IMR-90 (cell line): Measurements from ENCODE around the gene MPRIP. TPM values are rescaled to one million over a fixed set of nuclear protein-coding genes. Genes with fewer than 3 reads are reported as not detected.

Experiments
- ATAC-seq: fragments of 200-7000 bp; cut with Tn5 transposase; 2 replicates; pipeline ENCODE4 v1.9.1; 2020; ENCODE audit warnings: low read depth, mild to moderate bottlenecking, moderate library complexity
- BruUV-seq: library from RNA; stranded (reverse); fragments of 400-500 nt; replicated peaks from 2 replicates; lab custom pipeline; 2021; lab: Mats Ljungman, UMichigan
- CTCF ChIA-PET: fragments of 300-600 bp; formaldehyde crosslinking; extraction: SDS; loops from one replicate; lab custom pipeline; 2021; ENCODE audit warnings: antibody characterized with exemption; lab: Yijun Ruan, JAX
- POLR2A ChIA-PET: fragments of 300-600 bp; sonication (Branson Sonifier 250); formaldehyde crosslinking; loops from one replicate; lab custom pipeline; 2022; ENCODE audit warnings: antibody characterized with exemption; ENCODE audit not compliant: unreplicated experiment; lab: Charles Lee
- DNase-seq: peaks from one replicate; pipeline ENCODE4 v3.0.0; 2013
- H2AFZ ChIP-seq: replicated peaks from 2 replicates; pipeline ENCODE3; 2013; ENCODE audit warnings: low read length, mild to moderate bottlenecking; ENCODE audit not compliant: poor library complexity
- H2AK5ac ChIP-seq: 2 replicates; pipeline ENCODE4 v1.6.1; 2013; ENCODE audit warnings: low read depth, low read length, inconsistent platforms
- H2AK9ac ChIP-seq: replicated peaks from 2 replicates; pipeline ENCODE3; 2013; ENCODE audit warnings: mild to moderate bottlenecking, low read depth, low read length, moderate library complexity; ENCODE audit not compliant: poor library complexity
- H2BK120ac ChIP-seq: 2 replicates; pipeline ENCODE4 v1.6.1; 2013; ENCODE audit warnings: low read depth, low read length, inconsistent platforms
- H2BK15ac ChIP-seq: 3 replicates; pipeline ENCODE4 v1.6.1; 2013; ENCODE audit warnings: low read depth, low read length, inconsistent platforms
- H2BK20ac ChIP-seq: 2 replicates; pipeline ENCODE4 v1.6.1; 2013; ENCODE audit warnings: low read depth, mild to moderate bottlenecking, inconsistent platforms, low read length, moderate library complexity
- H2BK5ac ChIP-seq: 2 replicates; pipeline ENCODE4 v1.6.1; 2013; ENCODE audit warnings: mild to moderate bottlenecking, low read depth, low read length, inconsistent platforms; ENCODE audit not compliant: poor library complexity, severe bottlenecking
- H3K14ac ChIP-seq: replicated peaks from 2 replicates; pipeline ENCODE4 v1.6.1; 2013; ENCODE audit warnings: low read depth, low read length, inconsistent platforms
- H3K18ac ChIP-seq: 2 replicates; pipeline ENCODE4 v1.6.1; 2013; ENCODE audit warnings: low read depth, low read length, control low read depth
- H3K23ac ChIP-seq: 2 replicates; pipeline ENCODE4 v1.6.1; 2013; ENCODE audit warnings: low read depth, low read length, inconsistent platforms
- H3K27ac ChIP-seq: 2 replicates; pipeline ENCODE4 v1.5.1; 2013; ENCODE audit warnings: mild to moderate bottlenecking, control low read depth, low read length; ENCODE audit not compliant: insufficient read depth
- H3K27me3 ChIP-seq: 2 replicates; pipeline ENCODE4 v1.6.1; 2013; ENCODE audit warnings: low read length; ENCODE audit not compliant: control insufficient read depth, insufficient read depth
- H3K36me3 ChIP-seq: 2 replicates; pipeline ENCODE4 v1.6.1; 2013; ENCODE audit warnings: low read length, mixed read lengths; ENCODE audit not compliant: control insufficient read depth, insufficient read depth
- H3K4ac ChIP-seq: 2 replicates; pipeline ENCODE4 v1.6.1; 2013; ENCODE audit warnings: low read depth, low read length, inconsistent platforms
- H3K4me1 ChIP-seq: 2 replicates; pipeline ENCODE4 v1.6.1; 2013; ENCODE audit warnings: low read length, mixed read lengths; ENCODE audit not compliant: control insufficient read depth, insufficient read depth
- H3K4me2 ChIP-seq: 2 replicates; pipeline ENCODE4 v1.6.1; 2013; ENCODE audit warnings: low read depth, mild to moderate bottlenecking, control low read depth, low read length, moderate library complexity
- H3K4me3 ChIP-seq: 2 replicates; pipeline ENCODE4 v1.5.1; 2013; ENCODE audit warnings: low read depth, mild to moderate bottlenecking, control low read depth, low read length, moderate library complexity; ENCODE audit not compliant: insufficient read depth
- H3K56ac ChIP-seq: 2 replicates; pipeline ENCODE4 v1.6.1; 2013; ENCODE audit warnings: low read length, inconsistent platforms; ENCODE audit not compliant: insufficient read depth; ENCODE audit errors: extremely low read depth
- H3K79me1 ChIP-seq, 2 experiments: 2 replicates each; pipeline ENCODE4 v1.6.1; 2013; ENCODE audit warnings: low read length in 2 of 2, inconsistent platforms in 1 of 2, low read depth in 1 of 2
- H3K9ac ChIP-seq: 2 replicates; pipeline ENCODE4 v1.6.1; 2013; ENCODE audit warnings: low read depth, low read length, control low read depth
- H3K9me1 ChIP-seq: 2 replicates; pipeline ENCODE4 v1.6.1; 2013; ENCODE audit warnings: low read length, inconsistent platforms; ENCODE audit not compliant: insufficient read depth
- H3K9me3 ChIP-seq: 2 replicates; pipeline ENCODE4 v1.6.1; 2013; ENCODE audit warnings: low read length; ENCODE audit not compliant: control insufficient read depth, insufficient read depth
- H4K20me1 ChIP-seq: 2 replicates; pipeline ENCODE4 v1.6.1; 2013; ENCODE audit warnings: low read length, inconsistent platforms; ENCODE audit not compliant: insufficient read depth
- H4K5ac ChIP-seq: 2 replicates; pipeline ENCODE4 v1.6.1; 2013; ENCODE audit warnings: mild to moderate bottlenecking, low read depth, low read length, control low read depth
- H4K8ac ChIP-seq, 2 experiments: 2 replicates each; pipeline ENCODE4 v1.6.1; 2013; ENCODE audit warnings: low read depth in 2 of 2, low read length in 2 of 2, control low read depth in 1 of 2, inconsistent platforms in 1 of 2
- H4K91ac ChIP-seq: 2 replicates; pipeline ENCODE4 v1.6.1; 2013; ENCODE audit warnings: low read depth, low read length, inconsistent platforms; ENCODE audit not compliant: insufficient read depth
- BHLHE40 ChIP-seq: fragments of 150-350 bp; IDR thresholded peaks from 2 replicates; pipeline ENCODE4 v1.6.1; 2016; ENCODE audit warnings: mild to moderate bottlenecking, low read depth, low read length
- CEBPB ChIP-seq: IDR thresholded peaks from 2 replicates; pipeline ENCODE4 v1.6.1; 2012; ENCODE audit warnings: low read depth, low read length, improper control_type of control experiment
- CHD1 ChIP-seq: IDR thresholded peaks from 2 replicates; pipeline ENCODE4 v1.6.1; 2012; ENCODE audit warnings: low read depth, low read length, improper control_type of control experiment
- CTCF ChIP-seq: conservative IDR thresholded peaks from 2 replicates; pipeline ENCODE4 v1.5.1; 2012; ENCODE audit warnings: mild to moderate bottlenecking, low read depth, low read length, improper control_type of control experiment
- FOS ChIP-seq: fragments of 150-350 bp; IDR thresholded peaks from 2 replicates; pipeline ENCODE4 v1.6.1; 2016; ENCODE audit warnings: low read depth, low read length
- MAFK ChIP-seq: IDR thresholded peaks from 2 replicates; pipeline ENCODE4 v1.6.1; 2012; ENCODE audit warnings: low read depth, low read length, improper control_type of control experiment
- MAZ ChIP-seq: IDR thresholded peaks from 2 replicates; pipeline ENCODE4 v1.6.1; 2012; ENCODE audit warnings: low read depth, mild to moderate bottlenecking, low read length, improper control_type of control experiment, moderate library complexity, borderline replicate concordance
- MXI1 ChIP-seq: IDR thresholded peaks from 2 replicates; pipeline ENCODE4 v1.6.1; 2012; ENCODE audit warnings: low read depth, mild to moderate bottlenecking, low read length, moderate library complexity, borderline replicate concordance
- NFE2L2 ChIP-seq: fragments of 150-350 bp; IDR thresholded peaks from 2 replicates; pipeline ENCODE4 v1.6.1; 2016; ENCODE audit warnings: low read depth, mild to moderate bottlenecking, low read length
- POLR2A ChIP-seq: IDR thresholded peaks from 2 replicates; pipeline ENCODE4 v1.6.1; 2012; ENCODE audit warnings: mild to moderate bottlenecking, low read depth, low read length
- RAD21 ChIP-seq: IDR thresholded peaks from 2 replicates; pipeline ENCODE4 v1.6.1; 2012; ENCODE audit warnings: low read length, improper control_type of control experiment
- RCOR1 ChIP-seq: IDR thresholded peaks from 2 replicates; pipeline ENCODE4 v1.6.1; 2012; ENCODE audit warnings: mild to moderate bottlenecking, low read length, improper control_type of control experiment; ENCODE audit not compliant: insufficient replicate concordance
- RFX5 ChIP-seq: IDR thresholded peaks from 2 replicates; pipeline ENCODE4 v1.8.0; 2012; ENCODE audit warnings: low read depth, mild to moderate bottlenecking, low read length, moderate library complexity
- SMC3 ChIP-seq: fragments of 150-350 bp; IDR thresholded peaks from 2 replicates; pipeline ENCODE4 v1.6.1; 2016; ENCODE audit warnings: low read depth, mild to moderate bottlenecking, antibody characterized with exemption, low read length, moderate library complexity
- WGBS, 2 experiments: methylation state at CpG; one replicate each; pipeline versions ENCODE4 v1.1.5 to v1.1.7; 2013; ENCODE audit warnings: missing lambda C conversion rate in 2 of 2; ENCODE audit not compliant: insufficient read length in 1 of 2; ENCODE audit errors: extremely low coverage in 2 of 2; 5-methylcytosine and 5-hydroxymethylcytosine counted together
- dilution Hi-C: fragments of 300-500 bp; cut with HindIII; formaldehyde crosslinking; loops from one replicate; pipeline ENCODE4 v1.14.3; 2018; ENCODE audit warnings: low sequenced_read_pairs; ENCODE audit not compliant: unreplicated experiment
- in situ Hi-C: fragments of 300-500 bp; cut with MboI; formaldehyde crosslinking; loops from 3 replicates; pipeline ENCODE4 v1.14.3; 2019; ENCODE audit warnings: low sequenced_read_pairs, inconsistent platforms, mixed read lengths
- intact Hi-C: fragments of 100-400 bp; cut with micrococcal nuclease; formaldehyde crosslinking; loops from 2 replicates; pipeline ENCODE4 v1.10.0; 2022
- polyA plus RNA-seq, 3 experiments: library from polyadenylated mRNA; depleted of rRNA; stranded (reverse); fragments of >200 nt; gene quantifications; 2 replicates each; pipeline ENCODE4 v1.2.3, GENCODE V29; 2012; ENCODE audit warnings: low replicate concordance in 1 of 3
- total RNA-seq: library from RNA; depleted of rRNA; stranded (reverse); fragments of >200 nt; gene quantifications from 2 replicates; pipeline ENCODE4 v1.2.3, GENCODE V29; 2012
- TF ChIP-seq, protein P1 (sequence below): fragments of 150-350 bp; IDR thresholded peaks from 2 replicates; pipeline ENCODE4 v1.6.1; 2017; ENCODE audit warnings: mild to moderate bottlenecking, antibody characterized with exemption, low read length, low read depth
- TF ChIP-seq, protein P2 (sequence below): fragments of 150-350 bp; IDR thresholded peaks from 2 replicates; pipeline ENCODE4 v1.6.1; 2016; ENCODE audit warnings: low read depth, mild to moderate bottlenecking, low read length, moderate library complexity, borderline replicate concordance

The MPRIP gene
- total and polyA plus RNA-seq, 2 of the 4 experiments (the other 2 are of a cell fraction): 111 to 149 TPM

DNA sequence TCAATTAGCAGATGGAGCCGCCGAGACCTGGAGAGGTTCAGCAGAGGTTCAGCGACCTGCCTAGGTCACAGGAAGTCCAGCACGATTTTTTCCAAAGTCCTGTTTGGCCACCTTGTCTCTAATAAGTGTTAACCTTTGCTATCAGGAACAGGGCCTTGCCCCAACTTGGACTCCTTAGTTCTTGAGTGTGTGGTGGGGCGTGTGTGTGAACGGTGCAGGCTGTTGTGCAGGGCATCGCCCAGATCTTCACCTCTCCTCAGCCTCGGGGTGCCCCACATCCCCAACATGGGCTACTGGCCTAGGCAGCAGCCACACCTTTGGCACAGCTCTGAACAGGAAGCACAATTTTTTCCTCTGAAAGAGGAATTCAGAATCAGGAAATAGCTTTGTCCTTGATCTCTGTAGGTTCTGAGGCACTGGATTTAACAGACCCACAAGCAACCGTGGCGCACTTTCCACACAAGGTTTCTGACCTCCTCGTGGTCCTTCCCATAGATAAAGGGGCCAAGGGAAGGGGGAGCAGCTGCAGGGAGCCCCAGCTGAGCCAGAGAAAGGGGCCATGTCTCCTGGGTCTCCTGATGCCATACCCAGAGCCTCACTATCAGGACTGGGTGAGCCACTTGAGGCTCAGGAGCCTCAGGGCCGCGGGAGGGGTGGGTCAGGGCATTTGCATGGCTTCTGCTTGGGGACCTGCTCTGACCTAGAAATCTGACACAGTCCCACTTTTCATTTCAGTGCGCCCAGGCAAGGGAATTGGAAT lies 10.4 kb downstream of the MPRIP start:
- Histone ChIP-seq H3K4ac (no peak overlapping the region), H3K23ac (no peak overlapping the region), H2BK5ac (no peak overlapping the region), H3K56ac (no peak overlapping the region), H3K4me3 (no peak overlapping the region), H3K36me3 (peaks cover 5% of the 10 kb centered on the region), H4K5ac (no peak overlapping the region), H3K9ac (no peak overlapping the region), H4K20me1 (peaks cover 96% of the 10 kb centered on the region), H3K79me1 (peaks cover 16 to 94% of the 10 kb centered on the region in 2 experiments), H2BK15ac (no peak overlapping the region), H3K14ac (no peak overlapping the region; the same call in 1 of the 2 replicates), H2AK9ac (no peak overlapping the region), H3K27me3 (no peaks in the 10 kb centered on the region), H2AK5ac (no peak overlapping the region), H3K9me3 (no peaks in the 10 kb centered on the region), H3K4me1 (peaks cover 21% of the 10 kb centered on the region), H2BK20ac (no peak overlapping the region), H4K8ac (no peak overlapping the region), H4K91ac (no peak overlapping the region), H3K9me1 (peaks cover 60% of the 10 kb centered on the region), H3K18ac (no peak overlapping the region), H2BK120ac (no peak overlapping the region), H3K27ac (no peak overlapping the region), H2AFZ (no peak overlapping the region), H3K4me2 (no peak overlapping the region)
- WGBS, 2 experiments: 74% methylated on average over 4 of the region's 14 CpGs; no CpG with 5 or more reads in 1 of the 2 experiments
- ATAC-seq (no peak), DNase-seq (no peak)
- TF ChIP-seq MAZ (no peak), SMC3 (no peak), POLR2A (no peak), RFX5 (no peak), MAFK (no peak), MXI1 (no peak), CHD1 (no peak), NFE2L2 (no peak), FOS (no peak), CEBPB (no peak), RAD21 (no peak), CTCF (no peak), BHLHE40 (no peak), RCOR1 (no peak)
- TF ChIP-seq, protein P1, sequence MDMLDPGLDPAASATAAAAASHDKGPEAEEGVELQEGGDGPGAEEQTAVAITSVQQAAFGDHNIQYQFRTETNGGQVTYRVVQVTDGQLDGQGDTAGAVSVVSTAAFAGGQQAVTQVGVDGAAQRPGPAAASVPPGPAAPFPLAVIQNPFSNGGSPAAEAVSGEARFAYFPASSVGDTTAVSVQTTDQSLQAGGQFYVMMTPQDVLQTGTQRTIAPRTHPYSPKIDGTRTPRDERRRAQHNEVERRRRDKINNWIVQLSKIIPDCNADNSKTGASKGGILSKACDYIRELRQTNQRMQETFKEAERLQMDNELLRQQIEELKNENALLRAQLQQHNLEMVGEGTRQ: no peak
- TF ChIP-seq, protein P2, sequence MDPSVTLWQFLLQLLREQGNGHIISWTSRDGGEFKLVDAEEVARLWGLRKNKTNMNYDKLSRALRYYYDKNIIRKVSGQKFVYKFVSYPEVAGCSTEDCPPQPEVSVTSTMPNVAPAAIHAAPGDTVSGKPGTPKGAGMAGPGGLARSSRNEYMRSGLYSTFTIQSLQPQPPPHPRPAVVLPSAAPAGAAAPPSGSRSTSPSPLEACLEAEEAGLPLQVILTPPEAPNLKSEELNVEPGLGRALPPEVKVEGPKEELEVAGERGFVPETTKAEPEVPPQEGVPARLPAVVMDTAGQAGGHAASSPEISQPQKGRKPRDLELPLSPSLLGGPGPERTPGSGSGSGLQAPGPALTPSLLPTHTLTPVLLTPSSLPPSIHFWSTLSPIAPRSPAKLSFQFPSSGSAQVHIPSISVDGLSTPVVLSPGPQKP: no peak
- ChIA-PET CTCF (no interaction called here), POLR2A (no interaction called here)
- BruUV-seq: no TSS peak
- dilution Hi-C loops: no loop called here
- intact Hi-C loops: no loop called here
- in situ Hi-C loops: no loop called here
